Neuronal stem cell (in vitro differentiated cells): ENCODE results near the gene DCAF7.
A peak's percentile ranks its signal among the peaks of the same experiment; 100 is the strongest.

Experiments
- DNase-seq: peaks from one replicate; pipeline ENCODE4 v3.0.0-alpha.2; 2013; ENCODE audit warnings: low spot score
- H2AFZ ChIP-seq: one replicate; pipeline ENCODE4 v1.6.1; 2013; ENCODE audit warnings: mild to moderate bottlenecking, low read length, inconsistent platforms
- H2AK5ac ChIP-seq: 2 replicates; pipeline ENCODE4 v1.6.1; 2013; ENCODE audit warnings: low read depth, mild to moderate bottlenecking, inconsistent platforms, low read length, moderate library complexity, mixed read lengths
- H2BK120ac ChIP-seq: 2 replicates; pipeline ENCODE4 v1.6.1; 2013; ENCODE audit warnings: low read depth, mild to moderate bottlenecking, inconsistent platforms, low read length, moderate library complexity, mixed read lengths
- H2BK12ac ChIP-seq: one replicate; pipeline ENCODE4 v1.6.1; 2013; ENCODE audit warnings: low read length, inconsistent platforms
- H2BK15ac ChIP-seq: 2 replicates; pipeline ENCODE4 v1.6.1; 2013; ENCODE audit warnings: mild to moderate bottlenecking, low read length, inconsistent platforms, mixed read lengths
- H2BK5ac ChIP-seq: one replicate; pipeline ENCODE4 v1.6.1; 2013; ENCODE audit warnings: inconsistent platforms, mild to moderate bottlenecking, low read length, moderate library complexity
- H3K14ac ChIP-seq: one replicate; pipeline ENCODE4 v1.6.1; 2013; ENCODE audit warnings: low read length, inconsistent platforms
- H3K18ac ChIP-seq: 2 replicates; pipeline ENCODE4 v1.6.1; 2013; ENCODE audit warnings: low read length, inconsistent platforms
- H3K23ac ChIP-seq: 2 replicates; pipeline ENCODE4 v1.6.1; 2013; ENCODE audit warnings: low read depth, mild to moderate bottlenecking, mixed read lengths, low read length, inconsistent platforms; ENCODE audit not compliant: poor library complexity
- H3K27ac ChIP-seq: replicated peaks from 3 replicates; pipeline ENCODE4 v1.5.1; 2013; ENCODE audit warnings: low read length, inconsistent platforms
- H3K27me3 ChIP-seq, 3 experiments: 2 replicates each; pipeline ENCODE4 v1.6.1; 2013; ENCODE audit warnings: low read length in 3 of 3, mild to moderate bottlenecking in 2 of 3, inconsistent platforms in 1 of 3, low read depth in 1 of 3, mixed read lengths in 1 of 3, moderate library complexity in 1 of 3; ENCODE audit not compliant: control insufficient read depth in 3 of 3, insufficient read depth in 3 of 3
- H3K36me3 ChIP-seq, 2 donors: replicated peaks in 1 of 2; 2 replicates each; pipeline ENCODE4 v1.6.1; 2013; ENCODE audit warnings: low read length in 2 of 2; ENCODE audit not compliant: control insufficient read depth in 2 of 2, insufficient read depth in 2 of 2
- H3K4ac ChIP-seq: 2 replicates; pipeline ENCODE4 v1.6.1; 2013; ENCODE audit warnings: inconsistent platforms, mild to moderate bottlenecking, low read length, moderate library complexity
- H3K4me1 ChIP-seq, 2 donors: 1 replicate in 1 of 2; 2 replicates in 1 of 2; pipeline ENCODE4 v1.6.1; 2013; ENCODE audit warnings: low read length in 2 of 2, low read depth in 1 of 2; ENCODE audit not compliant: control insufficient read depth in 2 of 2, insufficient read depth in 1 of 2
- H3K4me2 ChIP-seq: one replicate; pipeline ENCODE4 v1.6.1; 2013; ENCODE audit warnings: mild to moderate bottlenecking, low read length, inconsistent platforms; ENCODE audit not compliant: insufficient read depth, poor library complexity, severe bottlenecking
- H3K4me3 ChIP-seq, 2 donors: 2 replicates each; pipeline ENCODE4 v1.5.1; 2013; ENCODE audit warnings: low read length in 2 of 2, mild to moderate bottlenecking in 2 of 2, inconsistent platforms in 1 of 2, moderate library complexity in 1 of 2
- H3K79me1 ChIP-seq: one replicate; pipeline ENCODE4 v1.6.1; 2013; ENCODE audit warnings: low read depth, mild to moderate bottlenecking, inconsistent platforms, low read length, moderate library complexity
- H3K9ac ChIP-seq: one replicate; pipeline ENCODE4 v1.6.1; 2013; ENCODE audit warnings: mild to moderate bottlenecking, low read depth, low read length, inconsistent platforms; ENCODE audit not compliant: poor library complexity
- H3K9me3 ChIP-seq, 2 donors: replicated peaks in 1 of 2; 2 replicates each; pipeline versions ENCODE3 to v1.6.1; 2013; ENCODE audit warnings: low read length in 2 of 2, mild to moderate bottlenecking in 2 of 2, inconsistent platforms in 1 of 2, low read depth in 1 of 2, mixed read lengths in 1 of 2, moderate library complexity in 1 of 2; ENCODE audit not compliant: control insufficient read depth in 2 of 2, insufficient read depth in 1 of 2
- H4K8ac ChIP-seq: one replicate; pipeline ENCODE4 v1.6.1; 2013; ENCODE audit warnings: low read depth, mild to moderate bottlenecking, inconsistent platforms, low read length, moderate library complexity
- H4K91ac ChIP-seq: one replicate; pipeline ENCODE4 v1.6.1; 2013; ENCODE audit warnings: low read length, low read depth, mild to moderate bottlenecking, inconsistent platforms; ENCODE audit not compliant: poor library complexity
- WGBS, 2 donors: extraction: QIAGEN DNeasy Blood & Tissue Kit; methylation state at CpG; one replicate each; pipeline ENCODE4 v1.1.7; 2013; ENCODE audit warnings: missing lambda C conversion rate in 2 of 2, mixed read lengths in 1 of 2; ENCODE audit not compliant: insufficient read length in 2 of 2, insufficient replicate concordance in 1 of 2; ENCODE audit errors: extremely low coverage in 2 of 2; 5-methylcytosine and 5-hydroxymethylcytosine counted together

Gene DCAF7

GRCh38 chr17:63549289-63549945 is 860 bp upstream of the DCAF7 start:
- peaks cover 8% of the 10 kb centered on the region for H3K79me1 ChIP-seq
- peak overlapping the region; percentile 93 for H3K18ac ChIP-seq
- H2BK5ac ChIP-seq = no peak overlapping the region
- no peaks in the 10 kb centered on the region for H3K27me3 ChIP-seq
- no peak for DNase-seq
- no peak overlapping the region for H2BK120ac ChIP-seq
- no peak overlapping the region for H3K4ac ChIP-seq
- H3K9me3 ChIP-seq = no peaks in the 10 kb centered on the region
- H3K4me2 ChIP-seq = peak overlapping the region; percentile 93
- H3K4me1 ChIP-seq = peaks cover 4 to 13% of the 10 kb centered on the region in 2 donors
- H3K4me3 ChIP-seq = peak overlapping the region; percentile 73 to 89
- H3K36me3 ChIP-seq = peaks cover 3 to 22% of the 10 kb centered on the region in 2 donors
- no peak overlapping the region for H2BK12ac ChIP-seq
- H4K91ac ChIP-seq = no peak overlapping the region
- H3K27ac ChIP-seq = no peak overlapping the region
- WGBS, 2 donors = no CpG with 5 or more reads among the region's 18 CpGs
- peak overlapping the region; percentile 69 for H2BK15ac ChIP-seq
- peak overlapping the region; percentile 66 for H2AK5ac ChIP-seq
- peak overlapping the region; percentile 90 for H3K23ac ChIP-seq
- peak overlapping the region; percentile 64 for H3K9ac ChIP-seq
- peak overlapping the region; percentile 19 for H4K8ac ChIP-seq
- H2AFZ ChIP-seq = peak overlapping the region; percentile 88
- H3K14ac ChIP-seq = no peak overlapping the region

GRCh38 chr17:63550817-63551639 is 751 bp downstream of the DCAF7 start:
- Histone ChIP-seq H3K36me3 (peaks cover 3 to 33% of the 10 kb centered on the region in 2 donors), H3K23ac (peak overlapping the region; percentile 100), H2BK15ac (no peak overlapping the region), H3K27ac (peak overlapping the region; percentile 93), H3K79me1 (peaks cover 8% of the 10 kb centered on the region), H3K27me3 (no peaks in the 10 kb centered on the region), H3K4me1 (peaks cover 4 to 12% of the 10 kb centered on the region in 2 donors), H2BK5ac (peak overlapping the region; percentile 93), H3K9me3 (no peaks in the 10 kb centered on the region), H4K91ac (no peak overlapping the region), H3K4ac (no peak overlapping the region), H2AK5ac (peak overlapping the region; percentile 95), H2AFZ (peak overlapping the region; percentile 77), H3K4me2 (peak overlapping the region; percentile 67), H3K14ac (peak overlapping the region; percentile 95), H2BK12ac (no peak overlapping the region), H4K8ac (no peak overlapping the region), H3K9ac (peak overlapping the region; percentile 98), H3K4me3 (peak overlapping the region; percentile 73 to 90), H2BK120ac (peak overlapping the region; percentile 98), H3K18ac (peak overlapping the region; percentile 99)
- DNase-seq = peak; percentile 48
- no CpG with 5 or more reads among the region's 32 CpGs for WGBS, 2 donors

DNA sequence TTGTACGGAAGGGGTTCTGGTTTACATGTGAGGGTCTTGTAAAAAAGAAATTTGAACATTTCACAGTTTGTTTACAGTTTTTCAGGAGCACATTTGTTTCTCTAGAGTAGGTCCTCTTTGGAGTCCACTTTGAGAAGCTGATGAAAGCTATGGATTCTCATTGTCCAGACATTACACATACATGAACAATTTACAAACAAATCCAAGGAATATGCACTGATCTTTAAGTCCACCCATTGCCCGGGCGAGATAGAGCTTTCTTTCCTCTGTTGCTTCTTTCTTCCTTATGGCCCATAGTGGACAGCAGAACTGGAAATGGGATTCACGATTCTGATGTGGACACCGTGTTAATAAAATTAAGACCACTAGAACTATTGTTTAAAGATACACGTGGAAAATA is 1.9 kb downstream of the DCAF7 start:
- H3K4me3 ChIP-seq = peak overlapping the region in 1 of 2 donors; percentile 73
- no peak overlapping the region for H3K23ac ChIP-seq
- no peak overlapping the region for H2BK12ac ChIP-seq
- H2AFZ ChIP-seq = no peak overlapping the region
- H3K27me3 ChIP-seq = no peaks in the 10 kb centered on the region
- H3K9ac ChIP-seq = no peak overlapping the region
- H4K91ac ChIP-seq = no peak overlapping the region
- peaks cover 8% of the 10 kb centered on the region for H3K79me1 ChIP-seq
- no peaks in the 10 kb centered on the region for H3K9me3 ChIP-seq
- no peak overlapping the region for H2BK5ac ChIP-seq
- H2BK15ac ChIP-seq = no peak overlapping the region
- no peak overlapping the region for H3K4ac ChIP-seq
- no peak overlapping the region for H3K14ac ChIP-seq
- no peak overlapping the region for H2BK120ac ChIP-seq
- H3K4me2 ChIP-seq = no peak overlapping the region
- no peak for DNase-seq
- no CpG with 5 or more reads among the region's 6 CpGs for WGBS, 2 donors
- peaks cover 3 to 33% of the 10 kb centered on the region in 2 donors for H3K36me3 ChIP-seq
- no peak overlapping the region for H3K27ac ChIP-seq
- H4K8ac ChIP-seq = no peak overlapping the region
- peaks cover 4 to 12% of the 10 kb centered on the region in 2 donors for H3K4me1 ChIP-seq
- H3K18ac ChIP-seq = no peak overlapping the region
- no peak overlapping the region for H2AK5ac ChIP-seq

GRCh38 chr17:63555500-63556156 is 5.4 kb downstream of the DCAF7 start:
- H4K91ac ChIP-seq = no peak overlapping the region
- peaks cover 4 to 12% of the 10 kb centered on the region in 2 donors for H3K4me1 ChIP-seq
- H2AK5ac ChIP-seq = no peak overlapping the region
- H2BK12ac ChIP-seq = no peak overlapping the region
- H3K36me3 ChIP-seq = peaks cover 3 to 37% of the 10 kb centered on the region in 2 donors
- H3K79me1 ChIP-seq = peaks cover 10% of the 10 kb centered on the region
- H2AFZ ChIP-seq = no peak overlapping the region
- H2BK120ac ChIP-seq = no peak overlapping the region
- no peak overlapping the region for H2BK15ac ChIP-seq
- H3K4me3 ChIP-seq = no peak overlapping the region
- H3K23ac ChIP-seq = no peak overlapping the region
- H3K4ac ChIP-seq = no peak overlapping the region
- no peaks in the 10 kb centered on the region for H3K27me3 ChIP-seq
- no peak overlapping the region for H3K27ac ChIP-seq
- no peak overlapping the region for H3K14ac ChIP-seq
- H3K18ac ChIP-seq = no peak overlapping the region
- no peak overlapping the region for H3K9ac ChIP-seq
- DNase-seq = no peak
- no peak overlapping the region for H3K4me2 ChIP-seq
- no peak overlapping the region for H2BK5ac ChIP-seq
- whole genome bisulfite sequencing, 2 donors = no CpG with 5 or more reads among the region's 7 CpGs
- no peak overlapping the region for H4K8ac ChIP-seq
- no peaks in the 10 kb centered on the region for H3K9me3 ChIP-seq
